Osteocyte (in vitro differentiated cells): ENCODE results near the gene KSR2. TPM values are rescaled to one million over a fixed set of nuclear protein-coding genes. Genes with fewer than 3 reads are reported as not detected.

Experiments used
- DNase-seq: peaks from one replicate; pipeline ENCODE4 v3.0.0; 2021; ENCODE audit warnings: mixed read lengths; ENCODE audit not compliant: unreplicated experiment; ENCODE audit errors: extremely low spot score
- H3K27ac Mint-ChIP-seq: one replicate; pipeline ENCODE4 v1.8.0; 2021; ENCODE audit warnings: mild to moderate bottlenecking, mixed read lengths; ENCODE audit not compliant: unreplicated experiment
- H3K27me3 Mint-ChIP-seq: one replicate; pipeline ENCODE4 v1.8.0; 2021; ENCODE audit warnings: mixed read lengths; ENCODE audit not compliant: unreplicated experiment
- H3K36me3 Mint-ChIP-seq: one replicate; pipeline ENCODE4 v1.8.0; 2021; ENCODE audit warnings: mixed read lengths; ENCODE audit not compliant: unreplicated experiment
- H3K4me1 Mint-ChIP-seq: one replicate; pipeline ENCODE4 v1.8.0; 2021; ENCODE audit warnings: mixed read lengths; ENCODE audit not compliant: unreplicated experiment
- H3K4me3 Mint-ChIP-seq: one replicate; pipeline ENCODE4 v1.8.0; 2021; ENCODE audit warnings: mild to moderate bottlenecking, moderate library complexity, mixed read lengths; ENCODE audit not compliant: unreplicated experiment
- H3K9me3 Mint-ChIP-seq: one replicate; pipeline ENCODE4 v1.8.0; 2021; ENCODE audit warnings: mixed read lengths; ENCODE audit not compliant: unreplicated experiment
- CTCF ChIP-seq: fragments of 200-600 bp; sonication (generic); IDR thresholded peaks from 2 replicates; pipeline ENCODE4 v1.5.0; 2021; ENCODE audit warnings: antibody characterized with exemption, mild to moderate bottlenecking, moderate library complexity
- total RNA-seq: library from RNA; stranded (reverse); gene quantifications from 2 replicates; pipeline ENCODE4 v1.2.1, GENCODE V29; 2021

KSR2 gene
- total RNA-seq, 1 donor from 2014 or later: not detected

- Mint-ChIP-seq H3K36me3 (no peaks in the 10 kb centered on the region), H3K4me3 (no peak overlapping the region), H3K27ac (no peak overlapping the region), H3K27me3 (peaks cover 2% of the 10 kb centered on the region), H3K9me3 (no peaks in the 10 kb centered on the region), H3K4me1 (no peaks in the 10 kb centered on the region)
- no peak for DNase-seq
- no peak for TF ChIP-seq CTCF
Measured at GRCh38 chr12:117980616-117981015, 11.8 kb upstream of the KSR2 start.

GRCh38 chr12:117977373-117977772, 8.6 kb upstream of the KSR2 start:
- H3K36me3 Mint-ChIP-seq: no peaks in the 10 kb centered on the region
- no peak for TF ChIP-seq CTCF
- no peak for DNase-seq
- H3K9me3 Mint-ChIP-seq: no peaks in the 10 kb centered on the region
- H3K4me3 Mint-ChIP-seq: no peak overlapping the region
- H3K4me1 Mint-ChIP-seq: no peaks in the 10 kb centered on the region
- peaks cover 4% of the 10 kb centered on the region for H3K27me3 Mint-ChIP-seq
- H3K27ac Mint-ChIP-seq: no peak overlapping the region

- Mint-ChIP-seq H3K27me3 (peaks cover 9% of the 10 kb centered on the region), H3K27ac (no peak overlapping the region), H3K4me1 (no peaks in the 10 kb centered on the region), H3K9me3 (peaks cover 4% of the 10 kb centered on the region), H3K36me3 (no peaks in the 10 kb centered on the region), H3K4me3 (no peak overlapping the region)
- TF ChIP-seq CTCF: no peak
- DNase-seq: no peak
Measured at GRCh38 chr12:117975006-117975405, 6.2 kb upstream of the KSR2 start.

- peaks cover 29% of the 10 kb centered on the region for H3K27me3 Mint-ChIP-seq
- DNase-seq: no peak
- peaks cover 10% of the 10 kb centered on the region for H3K4me1 Mint-ChIP-seq
- TF ChIP-seq CTCF: no peak
- H3K4me3 Mint-ChIP-seq: no peak overlapping the region
- H3K9me3 Mint-ChIP-seq: peaks cover 4% of the 10 kb centered on the region
- H3K27ac Mint-ChIP-seq: no peak overlapping the region
- H3K36me3 Mint-ChIP-seq: no peaks in the 10 kb centered on the region
Measured at GRCh38 chr12:117972301-117972700, 3.5 kb upstream of the KSR2 start.

- H3K4me3 Mint-ChIP-seq: no peak overlapping the region
- DNase-seq: no peak
- no peak overlapping the region for H3K27ac Mint-ChIP-seq
Measured at GRCh38 chr12:117970334-117970733, 1.5 kb upstream of the KSR2 start.

More at GRCh38 chr12:117970334-117970733, 1.5 kb upstream of the KSR2 start:
- TF ChIP-seq CTCF: no peak
- Mint-ChIP-seq H3K36me3 (no peaks in the 10 kb centered on the region), H3K4me1 (peaks cover 10% of the 10 kb centered on the region), H3K27me3 (peaks cover 46% of the 10 kb centered on the region), H3K9me3 (peaks cover 4% of the 10 kb centered on the region)
